CD14-positive monocyte (primary cell): ENCODE data around the gene GOLIM4. TPM values are rescaled to one million over a fixed set of nuclear protein-coding genes. Genes with fewer than 3 reads are reported as not detected.

Source experiments
- DNase-seq, 3 donors: peaks; one replicate each; pipeline ENCODE4 v3.0.0-alpha.2; 2011 to 2022
- H2AFZ ChIP-seq: 2 replicates; pipeline ENCODE4 v1.6.0; 2012; ENCODE audit warnings: mild to moderate bottlenecking, low read depth, low read length, inconsistent platforms; ENCODE audit not compliant: insufficient read depth, poor library complexity, severe bottlenecking
- H3K27ac ChIP-seq, 2 donors: 1 replicate in 1 of 2; 2 replicates in 1 of 2; pipeline ENCODE4 v1.5.1; 2012 to 2013; ENCODE audit warnings: low read length in 2 of 2, control low read depth in 1 of 2, inconsistent platforms in 1 of 2, low read depth in 1 of 2, mild to moderate bottlenecking in 1 of 2
- H3K27me3 ChIP-seq, 2 donors: one replicate each; pipeline versions ENCODE4 v1.6.0 to v1.6.1; 2011 to 2013; ENCODE audit warnings: low read length in 2 of 2; ENCODE audit not compliant: control insufficient read depth in 2 of 2, insufficient read depth in 2 of 2
- H3K36me3 ChIP-seq, 2 donors: replicated peaks in 1 of 2; 1 replicate in 1 of 2; 2 replicates in 1 of 2; pipeline versions ENCODE4 v1.5.1 to v1.6.1; 2012 to 2013; ENCODE audit warnings: low read length in 2 of 2, control low read depth in 1 of 2, inconsistent platforms in 1 of 2, mild to moderate bottlenecking in 1 of 2; ENCODE audit not compliant: insufficient read depth in 2 of 2, control insufficient read depth in 1 of 2
- H3K4me1 ChIP-seq, 2 donors: 1 replicate in 1 of 2; 2 replicates in 1 of 2; pipeline versions ENCODE4 v1.5.1 to v1.6.1; 2012 to 2013; ENCODE audit warnings: low read length in 2 of 2, control low read depth in 1 of 2, inconsistent platforms in 1 of 2, mild to moderate bottlenecking in 1 of 2, moderate library complexity in 1 of 2; ENCODE audit not compliant: insufficient read depth in 2 of 2, control insufficient read depth in 1 of 2
- H3K4me2 ChIP-seq: replicated peaks from 2 replicates; pipeline ENCODE3; 2012; ENCODE audit warnings: low read length, moderate library complexity, mild to moderate bottlenecking; ENCODE audit not compliant: poor library complexity, severe bottlenecking; ENCODE audit errors: extremely low read depth
- H3K4me3 ChIP-seq, 3 experiments: fragments of 200-600 bp in 1 of 3; sonication (generic) in 1 of 3; replicated peaks in 1 of 3; 1 replicate in 2 of 3; 2 replicates in 1 of 3; pipeline ENCODE4 v1.5.1; 2011 to 2013; ENCODE audit warnings: low read length in 3 of 3, mild to moderate bottlenecking in 3 of 3, control low read depth in 2 of 3, low read depth in 2 of 3, inconsistent platforms in 1 of 3, moderate library complexity in 1 of 3
- H3K79me2 ChIP-seq: 2 replicates; pipeline ENCODE4 v1.6.0; 2012; ENCODE audit warnings: mild to moderate bottlenecking, control low read depth, inconsistent platforms, low read length, moderate library complexity; ENCODE audit not compliant: insufficient read depth
- H3K9ac ChIP-seq: 2 replicates; pipeline ENCODE4 v1.6.0; 2017; ENCODE audit warnings: low read length, mild to moderate bottlenecking; ENCODE audit not compliant: insufficient read depth, poor library complexity, severe bottlenecking
- H3K9me3 ChIP-seq, 2 donors: replicated peaks in 1 of 2; 1 replicate in 1 of 2; 2 replicates in 1 of 2; pipeline versions ENCODE4 v1.5.1 to v1.6.1; 2012 to 2013; ENCODE audit warnings: low read length in 2 of 2, control low read depth in 1 of 2; ENCODE audit not compliant: control insufficient read depth in 1 of 2, insufficient read depth in 1 of 2
- H4K20me1 ChIP-seq: 2 replicates; pipeline ENCODE4 v1.6.0; 2012; ENCODE audit warnings: mild to moderate bottlenecking, low read length, control low read depth, moderate library complexity; ENCODE audit not compliant: insufficient read depth
- H3K27ac Mint-ChIP-seq, 7 donors: one replicate each; pipeline ENCODE4 v1.8.0; 2020; ENCODE audit warnings: mild to moderate bottlenecking in 7 of 7, mixed read lengths in 7 of 7, moderate library complexity in 6 of 7, inconsistent platforms in 2 of 7
- H3K27me3 Mint-ChIP-seq, 3 donors: one replicate each; pipeline ENCODE4 v1.8.0; 2021 to 2022; ENCODE audit warnings: low read depth in 3 of 3, mild to moderate bottlenecking in 3 of 3, mixed read lengths in 3 of 3, moderate library complexity in 3 of 3, inconsistent platforms in 1 of 3
- H3K36me3 Mint-ChIP-seq, 2 donors: one replicate each; pipeline ENCODE4 v1.8.0; 2020; ENCODE audit warnings: mixed read lengths in 2 of 2, inconsistent platforms in 1 of 2, mild to moderate bottlenecking in 1 of 2
- H3K4me1 Mint-ChIP-seq: one replicate; pipeline ENCODE4 v1.8.0; 2020; ENCODE audit warnings: mild to moderate bottlenecking, mixed read lengths
- H3K4me3 Mint-ChIP-seq, 2 donors: one replicate each; pipeline ENCODE4 v1.8.0; 2020; ENCODE audit warnings: mild to moderate bottlenecking in 2 of 2, mixed read lengths in 2 of 2, moderate library complexity in 1 of 2
- H3K9me3 Mint-ChIP-seq, 7 donors: one replicate each; pipeline ENCODE4 v1.8.0; 2020 to 2022; ENCODE audit warnings: mixed read lengths in 7 of 7, mild to moderate bottlenecking in 6 of 7, moderate library complexity in 6 of 7, inconsistent platforms in 2 of 7
- intact Hi-C, 2 donors: fragments of 100-400 bp; cut with micrococcal nuclease; formaldehyde crosslinking; loops; one replicate each; pipeline versions ENCODE4 v1.15.0 to v1.15.1; 2023
- polyA plus RNA-seq, 3 donors: library from polyadenylated mRNA; depleted of rRNA in 1 of 3; unstranded in 2 of 3; stranded (reverse) in 1 of 3; fragments of 300-500 nt in 2 of 3; fragments of >200 nt in 1 of 3; fragmentation: Illumina TruSeq in 2 of 3; gene quantifications; 1 replicate in 2 of 3; 2 replicates in 1 of 3; pipeline ENCODE4 v1.2.3, GENCODE V29; 2012 to 2021
- TF ChIP-seq, protein P1 (sequence below): fragments of 200-600 bp; IDR thresholded peaks from one replicate; pipeline ENCODE4 v1.8.0; 2022; ENCODE audit warnings: antibody characterized with exemption, mild to moderate bottlenecking

Gene GOLIM4
- polyA plus RNA-seq, 3 donors: 3.5 to 6.4 (median 5.8) TPM

DNA sequence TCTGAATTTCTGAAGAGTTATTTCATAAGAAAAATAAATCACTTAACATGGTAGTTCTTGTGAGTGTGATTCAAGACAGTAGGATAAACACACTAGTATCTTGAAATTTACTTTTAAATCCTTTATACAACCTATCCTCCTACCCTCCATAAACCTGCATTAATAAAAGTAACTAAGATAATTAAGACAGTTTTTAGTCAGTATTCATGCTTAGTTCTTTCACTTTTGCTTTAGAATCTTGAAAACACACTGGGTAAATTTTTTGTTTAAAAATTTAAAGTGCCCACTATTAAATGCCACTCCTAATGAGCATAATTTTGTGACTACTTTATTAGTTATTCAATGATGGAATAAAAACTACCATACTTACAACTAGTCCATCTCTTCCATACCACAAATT lies 28.8 kb downstream of the GOLIM4 start:
- Mint-ChIP-seq H3K4me1 (peaks cover 12% of the 10 kb centered on the region), H3K4me3 (no peak overlapping the region), H3K36me3 (peaks cover 0 to 5% of the 10 kb centered on the region in 2 donors), H3K27me3 (peaks cover 0 to 2% (median 1%) of the 10 kb centered on the region in 3 donors), H3K9me3 (no peaks in the 10 kb centered on the region), H3K27ac (no peak overlapping the region)
- TF ChIP-seq, protein P1, sequence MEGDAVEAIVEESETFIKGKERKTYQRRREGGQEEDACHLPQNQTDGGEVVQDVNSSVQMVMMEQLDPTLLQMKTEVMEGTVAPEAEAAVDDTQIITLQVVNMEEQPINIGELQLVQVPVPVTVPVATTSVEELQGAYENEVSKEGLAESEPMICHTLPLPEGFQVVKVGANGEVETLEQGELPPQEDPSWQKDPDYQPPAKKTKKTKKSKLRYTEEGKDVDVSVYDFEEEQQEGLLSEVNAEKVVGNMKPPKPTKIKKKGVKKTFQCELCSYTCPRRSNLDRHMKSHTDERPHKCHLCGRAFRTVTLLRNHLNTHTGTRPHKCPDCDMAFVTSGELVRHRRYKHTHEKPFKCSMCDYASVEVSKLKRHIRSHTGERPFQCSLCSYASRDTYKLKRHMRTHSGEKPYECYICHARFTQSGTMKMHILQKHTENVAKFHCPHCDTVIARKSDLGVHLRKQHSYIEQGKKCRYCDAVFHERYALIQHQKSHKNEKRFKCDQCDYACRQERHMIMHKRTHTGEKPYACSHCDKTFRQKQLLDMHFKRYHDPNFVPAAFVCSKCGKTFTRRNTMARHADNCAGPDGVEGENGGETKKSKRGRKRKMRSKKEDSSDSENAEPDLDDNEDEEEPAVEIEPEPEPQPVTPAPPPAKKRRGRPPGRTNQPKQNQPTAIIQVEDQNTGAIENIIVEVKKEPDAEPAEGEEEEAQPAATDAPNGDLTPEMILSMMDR: no peak
- Histone ChIP-seq H3K36me3 (no peaks in the 10 kb centered on the region), H3K79me2 (peaks cover 5% of the 10 kb centered on the region), H3K4me3 (no peak overlapping the region), H3K27me3 (no peaks in the 10 kb centered on the region), H2AFZ (no peak overlapping the region), H4K20me1 (no peaks in the 10 kb centered on the region), H3K27ac (no peak overlapping the region), H3K9me3 (no peaks in the 10 kb centered on the region), H3K9ac (no peak overlapping the region), H3K4me1 (no peaks in the 10 kb centered on the region), H3K4me2 (no peak overlapping the region)
- intact Hi-C loops: no loop called here
- no peak for DNase-seq

DNA sequence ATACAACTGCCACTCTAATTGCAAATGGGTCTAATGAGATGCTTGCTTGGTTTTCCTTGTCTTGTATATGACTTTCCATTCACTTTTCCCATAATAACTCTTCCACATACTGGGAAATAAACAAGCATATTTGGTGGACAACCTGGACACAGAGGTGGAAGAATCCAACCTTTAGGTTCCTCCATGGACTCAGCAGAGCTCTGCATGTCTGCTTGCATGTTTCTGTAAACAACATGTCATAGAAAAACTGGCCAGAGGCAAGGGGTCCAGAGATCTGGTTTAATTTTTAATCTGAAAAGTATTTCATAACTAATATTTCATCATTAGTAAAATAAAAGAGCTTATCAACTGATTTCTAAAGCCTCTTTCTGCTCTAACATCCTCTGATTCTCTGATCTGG lies 30.2 kb downstream of the GOLIM4 start:
- Histone ChIP-seq H3K79me2 (peaks cover 5% of the 10 kb centered on the region), H3K27me3 (no peaks in the 10 kb centered on the region), H3K4me1 (no peaks in the 10 kb centered on the region), H2AFZ (no peak overlapping the region), H3K4me2 (no peak overlapping the region), H3K27ac (no peak overlapping the region), H3K36me3 (no peaks in the 10 kb centered on the region), H3K9me3 (no peaks in the 10 kb centered on the region), H4K20me1 (no peaks in the 10 kb centered on the region), H3K4me3 (no peak overlapping the region), H3K9ac (no peak overlapping the region)
- TF ChIP-seq, protein P1: no peak
- Mint-ChIP-seq H3K9me3 (no peaks in the 10 kb centered on the region), H3K27me3 (peaks cover 0 to 2% (median 0%) of the 10 kb centered on the region in 3 donors), H3K27ac (no peak overlapping the region), H3K4me1 (peaks cover 12% of the 10 kb centered on the region), H3K4me3 (no peak overlapping the region), H3K36me3 (no peaks in the 10 kb centered on the region)
- no peak for DNase-seq
- intact Hi-C loops: no loop called here
